ENCODE results near the gene LCLAT1. TPM values are rescaled to one million over a fixed set of nuclear protein-coding genes. Genes with fewer than 3 reads are reported as not detected.
A peak's percentile ranks its signal among the peaks of the same experiment; 100 is the strongest.

Gene LCLAT1
- total RNA-seq, 1 donor from 2014 or later: 13.0 TPM

GRCh38 chr2:30472326-30472725, 25.3 kb downstream of the LCLAT1 start:
- Histone ChIP-seq H3K27me3 (ENCODE audit: low read depth) (no peaks in the 10 kb centered on the region), H3K27ac (no peak overlapping the region), H3K9me3 (peaks cover 8% of the 10 kb centered on the region), H3K4me3 (no peak overlapping the region), H3K36me3 (no peaks in the 10 kb centered on the region), H3K4me1 (no peaks in the 10 kb centered on the region)
- TF ChIP-seq CTCF (IDR thresholded peaks at IDR 0.05): no peak
- no peak for ATAC-seq
- DNase-seq: no peak
- intact Hi-C loops (cut with DNase I): no loop called here

GRCh38 chr2:30475542-30475941, 28.5 kb downstream of the LCLAT1 start:
- Histone ChIP-seq H3K9me3 (no peaks in the 10 kb centered on the region), H3K36me3 (no peaks in the 10 kb centered on the region), H3K27me3 (ENCODE audit: low read depth) (no peaks in the 10 kb centered on the region), H3K27ac (no peak overlapping the region), H3K4me1 (no peaks in the 10 kb centered on the region), H3K4me3 (no peak overlapping the region)
- DNase-seq: no peak
- no peak for TF ChIP-seq CTCF (IDR thresholded peaks at IDR 0.05)
- intact Hi-C loops (cut with DNase I): no loop called here
- no peak for ATAC-seq

- H3K4me1 ChIP-seq: peaks cover 7% of the 10 kb centered on the region
- no peak overlapping the region for H3K27ac ChIP-seq
- intact Hi-C loops (cut with DNase I): no loop called here
- H3K36me3 ChIP-seq: no peaks in the 10 kb centered on the region
- TF ChIP-seq CTCF (IDR thresholded peaks at IDR 0.05): no peak
- no peaks in the 10 kb centered on the region for H3K9me3 ChIP-seq
- ATAC-seq: no peak
- H3K4me3 ChIP-seq: no peak overlapping the region
- DNase-seq: no peak
- no peaks in the 10 kb centered on the region for H3K27me3 ChIP-seq (ENCODE audit: low read depth)
Observed at GRCh38 chr2:30476636-30477035, 29.6 kb downstream of the LCLAT1 start.

GRCh38 chr2:30480703-30481322, 33.8 kb downstream of the LCLAT1 start:
- Histone ChIP-seq H3K27ac (no peak overlapping the region), H3K27me3 (ENCODE audit: low read depth) (no peaks in the 10 kb centered on the region), H3K36me3 (no peaks in the 10 kb centered on the region), H3K9me3 (no peaks in the 10 kb centered on the region), H3K4me1 (peaks cover 24% of the 10 kb centered on the region), H3K4me3 (no peak overlapping the region)
- TF ChIP-seq CTCF (IDR thresholded peaks at IDR 0.05): no peak
- ATAC-seq (peak in 1 of 2 donors; percentile 37), DNase-seq (no peak)
- intact Hi-C loops (cut with DNase I): no loop called here

- ATAC-seq: peak; percentile 60 to 74
- Histone ChIP-seq H3K9me3 (no peaks in the 10 kb centered on the region), H3K4me1 (peaks cover 24% of the 10 kb centered on the region), H3K4me3 (no peak overlapping the region), H3K27me3 (ENCODE audit: low read depth) (no peaks in the 10 kb centered on the region), H3K36me3 (no peaks in the 10 kb centered on the region), H3K27ac (no peak overlapping the region)
- DNase-seq: peak; percentile 63
- no peak for TF ChIP-seq CTCF (IDR thresholded peaks at IDR 0.05)
- intact Hi-C loops (cut with DNase I): no loop called here
Observed at GRCh38 chr2:30481323-30481800, 34.3 kb downstream of the LCLAT1 start.
